GM21723 (cell line): ENCODE measurements around the gene TMEM255B.
"Not testable (repeated sequence)": the region's sequence is repeated elsewhere in the genome, so short reads cannot be mapped to it uniquely, and the experiment has no call there.

Source experiments
- ATAC-seq: cut with Tn5 transposase; IDR thresholded peaks from one replicate; pipeline ENCODE4 v1.9.1; 2021; ENCODE audit warnings: mild to moderate bottlenecking, moderate library complexity; ENCODE audit not compliant: unreplicated experiment

The TMEM255B gene

GRCh38 chr13:113758651-113759524 is at the start of gene TMEM255B:
TSS of gene TMEM255B (plus strand) at chr13:113759226. CDS start at chr13:113759270, 44 bp downstream.
- ATAC-seq: peak; percentile 90

- no peak for ATAC-seq
Measured at GRCh38 chr13:113722921-113723320, 36.1 kb upstream of the TMEM255B start.

GRCh38 chr13:113723410-113724015 is 35.5 kb upstream of the TMEM255B start:
- no peak for ATAC-seq

- no peak for ATAC-seq
Measured at GRCh38 chr13:113724016-113724758, 34.8 kb upstream of the TMEM255B start.

- ATAC-seq: peak; percentile 93
Measured at GRCh38 chr13:113724780-113725315, 34.2 kb upstream of the TMEM255B start.

GRCh38 chr13:113725329-113726105 is 33.5 kb upstream of the TMEM255B start:
- not testable (repeated sequence) for ATAC-seq

GRCh38 chr13:113726106-113726821 is 32.8 kb upstream of the TMEM255B start:
- not testable (repeated sequence) for ATAC-seq

GRCh38 chr13:113726961-113727411 is 32.0 kb upstream of the TMEM255B start:
- ATAC-seq: no peak

- ATAC-seq: no peak
Measured at GRCh38 chr13:113728571-113729054, 30.4 kb upstream of the TMEM255B start.

GRCh38 chr13:113729187-113730019 is 29.6 kb upstream of the TMEM255B start:
- no peak for ATAC-seq

- no peak for ATAC-seq
Measured at GRCh38 chr13:113730258-113730691, 28.8 kb upstream of the TMEM255B start.

- ATAC-seq: no peak
Measured at GRCh38 chr13:113730831-113731191, 28.2 kb upstream of the TMEM255B start.

GRCh38 chr13:113731192-113732175 is 27.5 kb upstream of the TMEM255B start:
- no peak for ATAC-seq

GRCh38 chr13:113732176-113732960 is 26.7 kb upstream of the TMEM255B start:
- no peak for ATAC-seq

GRCh38 chr13:113732961-113733950 is 25.8 kb upstream of the TMEM255B start:
- ATAC-seq: no peak
